CD4-positive, CD25-positive, alpha-beta regulatory T cell (primary cell): ENCODE data around the gene POU3F3. TPM values are rescaled to one million over a fixed set of nuclear protein-coding genes. Genes with fewer than 3 reads are reported as not detected.

Source experiments
- ATAC-seq, 2 donors: fragments of 150-1000 bp; cut with Tn5 transposase; one replicate each; pipeline ENCODE4 v1.10.0; 2021; ENCODE audit warnings: low read depth in 2 of 2, moderate number of reproducible peaks in 2 of 2, moderate library complexity in 1 of 2
- DNase-seq, 3 donors: peaks; one replicate each; pipeline versions ENCODE4 v3.0.0 to v3.0.0-alpha.2; 2012 to 2022; ENCODE audit warnings: mixed read lengths in 1 of 3
- H3K27ac ChIP-seq: one replicate; pipeline ENCODE4 v1.7.0; 2013; ENCODE audit warnings: mild to moderate bottlenecking, low read length; ENCODE audit not compliant: insufficient read depth, poor library complexity, severe bottlenecking
- H3K27me3 ChIP-seq: one replicate; pipeline ENCODE4 v1.7.0; 2013; ENCODE audit warnings: low read length; ENCODE audit not compliant: control insufficient read depth, insufficient read depth
- H3K36me3 ChIP-seq: one replicate; pipeline ENCODE4 v1.7.0; 2013; ENCODE audit warnings: mild to moderate bottlenecking, low read length, moderate library complexity; ENCODE audit not compliant: control insufficient read depth, insufficient read depth
- H3K4me1 ChIP-seq: 2 replicates; pipeline ENCODE4 v1.7.0; 2013; ENCODE audit warnings: mild to moderate bottlenecking, low read length; ENCODE audit not compliant: insufficient read depth, control insufficient read depth, poor library complexity, severe bottlenecking
- H3K4me3 ChIP-seq: one replicate; pipeline ENCODE4 v1.7.0; 2013; ENCODE audit warnings: low read depth, mild to moderate bottlenecking, low read length, moderate library complexity
- H3K9me3 ChIP-seq, 2 experiments: 1 replicate in 1 of 2; 2 replicates in 1 of 2; pipeline ENCODE4 v1.7.0; 2013; ENCODE audit warnings: low read length in 2 of 2, mild to moderate bottlenecking in 1 of 2, moderate library complexity in 1 of 2; ENCODE audit not compliant: control insufficient read depth in 2 of 2
- H3K27ac Mint-ChIP-seq, 3 donors: one replicate each; pipeline ENCODE4 v1.8.0; 2020 to 2022; ENCODE audit warnings: mild to moderate bottlenecking in 3 of 3, mixed read lengths in 3 of 3, moderate library complexity in 2 of 3
- H3K27me3 Mint-ChIP-seq: one replicate; pipeline ENCODE4 v1.8.0; 2022; ENCODE audit warnings: mild to moderate bottlenecking, mixed read lengths
- H3K36me3 Mint-ChIP-seq: one replicate; pipeline ENCODE4 v1.8.0; 2020; ENCODE audit warnings: mixed read lengths
- H3K4me1 Mint-ChIP-seq, 4 donors: one replicate each; pipeline ENCODE4 v1.8.0; 2020 to 2022; ENCODE audit warnings: mixed read lengths in 4 of 4, mild to moderate bottlenecking in 1 of 4
- H3K4me3 Mint-ChIP-seq, 4 donors: one replicate each; pipeline ENCODE4 v1.8.0; 2020 to 2022; ENCODE audit warnings: mild to moderate bottlenecking in 4 of 4, mixed read lengths in 4 of 4, moderate library complexity in 3 of 4
- H3K9me3 Mint-ChIP-seq, 7 donors: one replicate each; pipeline ENCODE4 v1.8.0; 2020 to 2022; ENCODE audit warnings: mixed read lengths in 7 of 7, mild to moderate bottlenecking in 3 of 7, moderate library complexity in 2 of 7
- polyA plus RNA-seq, 4 donors: library from polyadenylated mRNA; unstranded; fragments of 300-500 nt; fragmentation: Illumina TruSeq; gene quantifications; one replicate each; pipeline ENCODE4 v1.2.3, GENCODE V29; 2021
- total RNA-seq: library from RNA; stranded (reverse); gene quantifications from one replicate; pipeline ENCODE4 v1.2.3, GENCODE V29; 2022

POU3F3 gene
- total and polyA plus RNA-seq, 5 donors from 2014 or later = not detected

- ATAC-seq (no peak), DNase-seq (no peak)
- H3K4me1 ChIP-seq = no peaks in the 10 kb centered on the region
- no peak overlapping the region for H3K27ac ChIP-seq
- Mint-ChIP-seq H3K4me1 (peaks cover 0 to 10% (median 0%) of the 10 kb centered on the region in 4 donors), H3K27ac (no peak overlapping the region), H3K27me3 (peaks cover 3% of the 10 kb centered on the region), H3K36me3 (no peaks in the 10 kb centered on the region), H3K9me3 (peaks cover 0 to 3% (median 0%) of the 10 kb centered on the region in 7 donors), H3K4me3 (no peak overlapping the region)
- H3K9me3 ChIP-seq = no peaks in the 10 kb centered on the region
- H3K27me3 ChIP-seq = no peaks in the 10 kb centered on the region
- H3K4me3 ChIP-seq = no peak overlapping the region
- no peaks in the 10 kb centered on the region for H3K36me3 ChIP-seq
Observed at GRCh38 chr2:104889291-104889959, 35.5 kb downstream of the POU3F3 start.

- ATAC-seq = no peak
- Mint-ChIP-seq H3K27ac (no peak overlapping the region), H3K36me3 (no peaks in the 10 kb centered on the region), H3K4me3 (no peak overlapping the region), H3K9me3 (peaks cover 0 to 3% (median 0%) of the 10 kb centered on the region in 7 donors), H3K4me1 (peaks cover 0 to 10% (median 0%) of the 10 kb centered on the region in 4 donors), H3K27me3 (peaks cover 4% of the 10 kb centered on the region)
- no peaks in the 10 kb centered on the region for H3K27me3 ChIP-seq
- H3K27ac ChIP-seq = no peak overlapping the region
- no peaks in the 10 kb centered on the region for H3K4me1 ChIP-seq
- DNase-seq = no peak
- H3K9me3 ChIP-seq = no peaks in the 10 kb centered on the region
- no peaks in the 10 kb centered on the region for H3K36me3 ChIP-seq
- no peak overlapping the region for H3K4me3 ChIP-seq
Observed at GRCh38 chr2:104889960-104890684, 36.2 kb downstream of the POU3F3 start.

GRCh38 chr2:104890685-104891069 is 36.8 kb downstream of the POU3F3 start:
- Mint-ChIP-seq H3K27me3 (peaks cover 4% of the 10 kb centered on the region), H3K36me3 (no peaks in the 10 kb centered on the region), H3K27ac (no peak overlapping the region), H3K4me3 (no peak overlapping the region), H3K4me1 (peaks cover 0 to 10% (median 0%) of the 10 kb centered on the region in 4 donors), H3K9me3 (peaks cover 0 to 3% (median 0%) of the 10 kb centered on the region in 7 donors)
- H3K36me3 ChIP-seq = no peaks in the 10 kb centered on the region
- H3K9me3 ChIP-seq = no peaks in the 10 kb centered on the region
- no peaks in the 10 kb centered on the region for H3K4me1 ChIP-seq
- ATAC-seq (no peak), DNase-seq (no peak)
- no peak overlapping the region for H3K27ac ChIP-seq
- no peaks in the 10 kb centered on the region for H3K27me3 ChIP-seq
- no peak overlapping the region for H3K4me3 ChIP-seq

GRCh38 chr2:104891145-104891544 is 37.2 kb downstream of the POU3F3 start:
- Histone ChIP-seq H3K36me3 (no peaks in the 10 kb centered on the region), H3K27me3 (no peaks in the 10 kb centered on the region), H3K9me3 (no peaks in the 10 kb centered on the region), H3K27ac (no peak overlapping the region), H3K4me3 (no peak overlapping the region), H3K4me1 (no peaks in the 10 kb centered on the region)
- peaks cover 0 to 10% (median 0%) of the 10 kb centered on the region in 4 donors for H3K4me1 Mint-ChIP-seq
- ATAC-seq (no peak), DNase-seq (no peak)
- H3K27me3 Mint-ChIP-seq = peaks cover 4% of the 10 kb centered on the region
- no peak overlapping the region for H3K4me3 Mint-ChIP-seq
- no peaks in the 10 kb centered on the region for H3K36me3 Mint-ChIP-seq
- no peak overlapping the region for H3K27ac Mint-ChIP-seq
- H3K9me3 Mint-ChIP-seq = peaks cover 0 to 3% (median 0%) of the 10 kb centered on the region in 7 donors

- Histone ChIP-seq H3K9me3 (no peaks in the 10 kb centered on the region), H3K27ac (no peak overlapping the region), H3K4me3 (no peak overlapping the region), H3K27me3 (no peaks in the 10 kb centered on the region), H3K4me1 (no peaks in the 10 kb centered on the region), H3K36me3 (no peaks in the 10 kb centered on the region)
- Mint-ChIP-seq H3K27me3 (peaks cover 4% of the 10 kb centered on the region), H3K9me3 (peaks cover 0 to 3% (median 0%) of the 10 kb centered on the region in 7 donors), H3K4me1 (no peaks in the 10 kb centered on the region), H3K4me3 (no peak overlapping the region), H3K36me3 (no peaks in the 10 kb centered on the region), H3K27ac (no peak overlapping the region)
- DNase-seq = no peak
- ATAC-seq = no peak
Observed at GRCh38 chr2:104896446-104896845, 42.5 kb downstream of the POU3F3 start.

- Histone ChIP-seq H3K27ac (no peak overlapping the region), H3K4me3 (no peak overlapping the region), H3K36me3 (no peaks in the 10 kb centered on the region), H3K9me3 (no peaks in the 10 kb centered on the region), H3K4me1 (no peaks in the 10 kb centered on the region), H3K27me3 (no peaks in the 10 kb centered on the region)
- peaks cover 4% of the 10 kb centered on the region for H3K27me3 Mint-ChIP-seq
- ATAC-seq (no peak), DNase-seq (no peak)
- no peaks in the 10 kb centered on the region for H3K36me3 Mint-ChIP-seq
- H3K9me3 Mint-ChIP-seq = peaks cover 0 to 3% (median 0%) of the 10 kb centered on the region in 7 donors
- H3K4me3 Mint-ChIP-seq = peak overlapping the region in 1 of 4 donors; percentile 62
- no peaks in the 10 kb centered on the region for H3K4me1 Mint-ChIP-seq
- H3K27ac Mint-ChIP-seq = no peak overlapping the region
Observed at GRCh38 chr2:104897515-104898184, 43.7 kb downstream of the POU3F3 start.

- H3K4me3 Mint-ChIP-seq = no peak overlapping the region
Observed at GRCh38 chr2:104900608-104901007, 46.7 kb downstream of the POU3F3 start.

More at GRCh38 chr2:104900608-104901007, 46.7 kb downstream of the POU3F3 start:
- Histone ChIP-seq H3K4me1 (no peaks in the 10 kb centered on the region), H3K9me3 (no peaks in the 10 kb centered on the region), H3K36me3 (no peaks in the 10 kb centered on the region), H3K4me3 (no peak overlapping the region), H3K27ac (no peak overlapping the region), H3K27me3 (no peaks in the 10 kb centered on the region)
- ATAC-seq (no peak), DNase-seq (no peak)
- H3K4me1 Mint-ChIP-seq = no peaks in the 10 kb centered on the region
- no peaks in the 10 kb centered on the region for H3K36me3 Mint-ChIP-seq
- H3K9me3 Mint-ChIP-seq = no peaks in the 10 kb centered on the region
- no peaks in the 10 kb centered on the region for H3K27me3 Mint-ChIP-seq
- no peak overlapping the region for H3K27ac Mint-ChIP-seq
